ENCODE measurements around the gene PTPRN2. TPM values are rescaled to one million over a fixed set of nuclear protein-coding genes. Genes with fewer than 3 reads are reported as not detected.
"Not testable (repeated sequence)": the region's sequence is repeated elsewhere in the genome, so short reads cannot be mapped to it uniquely, and the experiment has no call there.

Gene PTPRN2
- total and polyA plus RNA-seq, 5 experiments from 2014 or later: 0.69 to 1.5 (median 0.99) TPM

GRCh38 chr7:157901166-157901565 lies 686.5 kb downstream of the PTPRN2 start:
- H3K4me1 Mint-ChIP-seq: peaks cover 0 to 8% (median 8%) of the 10 kb centered on the region in 4 donors
- no peaks in the 10 kb centered on the region for H3K27me3 Mint-ChIP-seq
- H3K9me3 Mint-ChIP-seq: no peaks in the 10 kb centered on the region
- no peak overlapping the region for H3K27ac Mint-ChIP-seq
- H3K36me3 Mint-ChIP-seq: no peaks in the 10 kb centered on the region
- DNase-seq (no peak), ATAC-seq (no peak)
- POLR2A ChIA-PET: no interaction called here
- no peak overlapping the region for H3K4me3 Mint-ChIP-seq

GRCh38 chr7:157900556-157900955 lies 687.1 kb downstream of the PTPRN2 start:
- Mint-ChIP-seq H3K27ac (no peak overlapping the region), H3K9me3 (no peaks in the 10 kb centered on the region), H3K4me3 (no peak overlapping the region), H3K4me1 (peaks cover 0 to 8% (median 6%) of the 10 kb centered on the region in 4 donors), H3K36me3 (no peaks in the 10 kb centered on the region), H3K27me3 (no peaks in the 10 kb centered on the region)
- POLR2A ChIA-PET: no interaction called here
- DNase-seq: no peak
- ATAC-seq: no peak

GRCh38 chr7:157900011-157900410 lies 687.6 kb downstream of the PTPRN2 start:
- ATAC-seq (no peak), DNase-seq (no peak)
- H3K4me1 Mint-ChIP-seq: peaks cover 0 to 7% (median 4%) of the 10 kb centered on the region in 4 donors
- H3K27ac Mint-ChIP-seq: peak overlapping the region in 1 of 10 donors; percentile 60
- no peak overlapping the region for H3K4me3 Mint-ChIP-seq
- H3K36me3 Mint-ChIP-seq: no peaks in the 10 kb centered on the region
- H3K27me3 Mint-ChIP-seq: no peaks in the 10 kb centered on the region
- POLR2A ChIA-PET: no interaction called here
- H3K9me3 Mint-ChIP-seq: no peaks in the 10 kb centered on the region

GRCh38 chr7:157898802-157899505 lies 688.7 kb downstream of the PTPRN2 start:
- ATAC-seq: no peak
- no peak overlapping the region for H3K27ac Mint-ChIP-seq
- H3K27me3 Mint-ChIP-seq: no peaks in the 10 kb centered on the region
- no peak for DNase-seq
- POLR2A ChIA-PET: no interaction called here
- no peaks in the 10 kb centered on the region for H3K36me3 Mint-ChIP-seq
- H3K4me1 Mint-ChIP-seq: peaks cover under 1 to 7% (median 3%) of the 10 kb centered on the region in 4 donors
- no peaks in the 10 kb centered on the region for H3K9me3 Mint-ChIP-seq
- H3K4me3 Mint-ChIP-seq: no peak overlapping the region

- H3K27me3 Mint-ChIP-seq: no peaks in the 10 kb centered on the region
- H3K4me3 Mint-ChIP-seq: no peak overlapping the region
- ATAC-seq: no peak
- H3K4me1 Mint-ChIP-seq: peaks cover 1 to 7% (median 3%) of the 10 kb centered on the region in 4 donors
- no peaks in the 10 kb centered on the region for H3K36me3 Mint-ChIP-seq
- H3K27ac Mint-ChIP-seq: no peak overlapping the region
- POLR2A ChIA-PET: no interaction called here
- no peaks in the 10 kb centered on the region for H3K9me3 Mint-ChIP-seq
- DNase-seq: no peak
Measured at GRCh38 chr7:157898261-157898660, 689.4 kb downstream of the PTPRN2 start.

GRCh38 chr7:157897681-157898080 lies 689.9 kb downstream of the PTPRN2 start:
- Mint-ChIP-seq H3K4me1 (peaks cover 1 to 7% (median 3%) of the 10 kb centered on the region in 4 donors), H3K27me3 (no peaks in the 10 kb centered on the region), H3K27ac (no peak overlapping the region), H3K36me3 (no peaks in the 10 kb centered on the region), H3K4me3 (no peak overlapping the region), H3K9me3 (no peaks in the 10 kb centered on the region)
- POLR2A ChIA-PET: no interaction called here
- ATAC-seq: no peak
- no peak for DNase-seq

- no peaks in the 10 kb centered on the region for H3K27me3 Mint-ChIP-seq
- no peak overlapping the region for H3K4me3 Mint-ChIP-seq
- POLR2A ChIA-PET: interaction anchor here (0.7 kb wide), 1 partner anchor 8 kb away, joined by 3 read pairs; no protein-coding TSS in a partner anchor
- DNase-seq (no peak), ATAC-seq (no peak)
- H3K9me3 Mint-ChIP-seq: no peaks in the 10 kb centered on the region
- peak overlapping the region in 1 of 10 donors; percentile 48 for H3K27ac Mint-ChIP-seq
- H3K36me3 Mint-ChIP-seq: no peaks in the 10 kb centered on the region
- H3K4me1 Mint-ChIP-seq: peaks cover 1 to 7% (median 3%) of the 10 kb centered on the region in 4 donors
Measured at GRCh38 chr7:157896774-157897555, 690.7 kb downstream of the PTPRN2 start.

GRCh38 chr7:157896376-157896675 lies 691.3 kb downstream of the PTPRN2 start:
- H3K36me3 Mint-ChIP-seq, ATAC-seq, H3K9me3 Mint-ChIP-seq, H3K27me3 Mint-ChIP-seq, H3K4me3 Mint-ChIP-seq, DNase-seq: not testable (repeated sequence)
- peaks cover 3 to 11% (median 6%) of the 10 kb centered on the region in 4 donors for H3K4me1 Mint-ChIP-seq
- POLR2A ChIA-PET: interaction anchor here (0.7 kb wide), 1 partner anchor 9 kb away, joined by 3 read pairs; no protein-coding TSS in a partner anchor
- H3K27ac Mint-ChIP-seq: peak overlapping the region in 1 of 10 donors; percentile 37

GRCh38 chr7:157895520-157896375 lies 691.9 kb downstream of the PTPRN2 start:
- no peak for DNase-seq
- H3K27me3 Mint-ChIP-seq: no peaks in the 10 kb centered on the region
- H3K4me1 Mint-ChIP-seq: peaks cover 7 to 14% (median 10%) of the 10 kb centered on the region in 4 donors
- no peak overlapping the region for H3K4me3 Mint-ChIP-seq
- H3K9me3 Mint-ChIP-seq: no peaks in the 10 kb centered on the region
- H3K36me3 Mint-ChIP-seq: no peaks in the 10 kb centered on the region
- no peak for ATAC-seq
- POLR2A ChIA-PET: interaction anchor here (0.7 kb wide), 1 partner anchor 9 kb away, joined by 3 read pairs; no protein-coding TSS in a partner anchor
- H3K27ac Mint-ChIP-seq: peak overlapping the region in 2 of 10 donors; percentile 37 to 71

GRCh38 chr7:157895098-157895497 lies 692.5 kb downstream of the PTPRN2 start:
- H3K4me3 Mint-ChIP-seq, ATAC-seq, POLR2A ChIA-PET, H3K27me3 Mint-ChIP-seq, H3K9me3 Mint-ChIP-seq, H3K36me3 Mint-ChIP-seq, DNase-seq: not testable (repeated sequence)
- Mint-ChIP-seq H3K27ac (peak overlapping the region in 3 of 10 donors; percentile 22 to 87 (median 71)), H3K4me1 (peaks cover 6 to 19% (median 14%) of the 10 kb centered on the region in 4 donors)

GRCh38 chr7:157893535-157894044 lies 694.0 kb downstream of the PTPRN2 start:
- Mint-ChIP-seq H3K9me3 (no peaks in the 10 kb centered on the region), H3K27ac (peak overlapping the region in 3 of 10 donors; percentile 66 to 80 (median 76))
- POLR2A ChIA-PET: no interaction called here

GRCh38 chr7:157892751-157893523 lies 694.7 kb downstream of the PTPRN2 start:
- POLR2A ChIA-PET: no interaction called here
- Mint-ChIP-seq H3K36me3 (no peaks in the 10 kb centered on the region), H3K27me3 (no peaks in the 10 kb centered on the region), H3K27ac (peak overlapping the region in 3 of 10 donors; percentile 9 to 80 (median 76)), H3K4me1 (peaks cover 9 to 28% (median 18%) of the 10 kb centered on the region in 4 donors), H3K9me3 (no peaks in the 10 kb centered on the region), H3K4me3 (peak overlapping the region in 1 of 10 donors; percentile 9)
- ATAC-seq: no peak
- DNase-seq: no peak

More at GRCh38 chr7:157893535-157894044, 694.0 kb downstream of the PTPRN2 start:
- no peak for ATAC-seq
- Mint-ChIP-seq H3K4me1 (peaks cover 9 to 28% (median 17%) of the 10 kb centered on the region in 4 donors), H3K4me3 (no peak overlapping the region), H3K36me3 (no peaks in the 10 kb centered on the region), H3K27me3 (no peaks in the 10 kb centered on the region)
- no peak for DNase-seq

Measured in naive thymus-derived CD8-positive, alpha-beta T cell (primary cell).